Measurements from ENCODE around the gene CHKA.

DNA sequence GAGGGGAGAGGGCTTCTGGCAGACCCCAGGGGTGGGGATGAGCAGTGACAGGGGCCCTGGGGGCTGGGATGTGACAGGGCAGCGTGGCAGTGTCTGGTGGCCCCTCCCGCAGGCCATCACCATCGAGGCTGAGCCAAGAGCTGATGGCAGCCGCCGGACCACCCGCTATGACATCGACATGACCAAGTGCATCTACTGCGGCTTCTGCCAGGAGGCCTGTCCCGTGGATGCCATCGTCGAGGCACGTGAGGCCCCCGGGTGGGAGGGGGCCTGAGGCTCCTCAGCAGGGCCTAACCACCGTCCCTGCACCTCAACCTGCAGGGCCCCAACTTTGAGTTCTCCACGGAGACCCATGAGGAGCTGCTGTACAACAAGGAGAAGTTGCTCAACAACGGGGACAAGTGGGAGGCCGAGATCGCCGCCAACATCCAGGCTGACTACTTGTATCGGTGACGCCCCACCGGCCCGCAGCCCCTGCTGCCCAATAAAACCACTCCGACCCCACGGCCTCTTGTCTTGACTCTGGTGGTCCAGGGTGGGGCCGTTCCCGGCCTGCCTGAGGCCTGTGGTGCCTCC is 85.0 kb downstream of the CHKA start:
- TF ChIP-seq CTCF (IDR thresholded peaks at IDR 0.05) (no peak), REST (IDR thresholded peaks at IDR 0.05; ENCODE audit: insufficient read depth in 1 of 2, low read depth in 2 of 2, low read length in 1 of 2) (no peak)

Measured in Panc1 (cell line).